ENCODE results near the gene NFKBIB.

Gene NFKBIB

DNA sequence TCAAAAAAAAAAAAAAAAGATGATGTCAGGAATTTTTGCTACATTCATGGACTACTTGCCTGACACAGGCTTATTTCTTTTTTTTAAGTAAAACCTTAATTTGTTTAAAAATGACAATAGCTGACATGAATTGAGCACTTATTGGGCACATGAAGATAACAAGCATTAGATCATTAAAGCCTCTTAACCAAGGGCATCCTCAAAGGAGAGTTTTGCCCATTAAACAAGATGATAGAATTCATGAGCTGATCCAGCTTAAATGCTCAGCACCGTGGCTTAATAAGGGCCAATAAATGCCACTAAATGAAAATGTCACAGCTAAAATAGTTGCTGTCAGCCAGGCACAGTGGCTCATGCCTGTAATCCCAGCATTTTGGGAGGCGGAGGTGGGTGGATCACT lies 56.5 kb downstream of the NFKBIB start:
- DNase-seq (ENCODE audit: low read depth in 2 of 2, low spot score in 1 of 2), result no peak

DNA sequence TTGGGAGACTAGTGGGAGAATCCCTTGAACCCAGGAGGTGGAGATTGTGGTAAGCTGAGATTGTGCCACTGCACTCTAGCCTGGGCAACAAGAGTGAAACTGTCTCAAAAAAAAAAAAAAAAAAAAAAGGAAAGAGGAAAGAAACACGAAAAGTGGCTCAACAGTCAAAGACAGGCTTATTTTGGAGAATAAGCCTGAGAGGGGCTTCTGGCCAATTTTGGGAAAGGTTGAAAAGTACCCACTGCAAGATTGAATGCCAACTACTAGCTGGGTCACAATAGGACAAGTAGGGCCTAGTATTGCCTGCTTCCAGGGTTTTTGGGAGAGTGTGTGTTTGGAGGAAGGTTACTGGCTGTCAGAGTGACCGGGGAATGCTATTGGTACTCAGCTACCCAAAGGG lies 58.5 kb downstream of the NFKBIB start:
- DNase-seq (ENCODE audit: low read depth in 2 of 2, low spot score in 1 of 2), result no peak
